ENCODE results near the gene EBF4. TPM values are rescaled to one million over a fixed set of nuclear protein-coding genes. Genes with fewer than 3 reads are reported as not detected.

Gene EBF4
- total and polyA plus RNA-seq, 8 donors: 7.0 to 69.2 (median 12.6) TPM

DNA sequence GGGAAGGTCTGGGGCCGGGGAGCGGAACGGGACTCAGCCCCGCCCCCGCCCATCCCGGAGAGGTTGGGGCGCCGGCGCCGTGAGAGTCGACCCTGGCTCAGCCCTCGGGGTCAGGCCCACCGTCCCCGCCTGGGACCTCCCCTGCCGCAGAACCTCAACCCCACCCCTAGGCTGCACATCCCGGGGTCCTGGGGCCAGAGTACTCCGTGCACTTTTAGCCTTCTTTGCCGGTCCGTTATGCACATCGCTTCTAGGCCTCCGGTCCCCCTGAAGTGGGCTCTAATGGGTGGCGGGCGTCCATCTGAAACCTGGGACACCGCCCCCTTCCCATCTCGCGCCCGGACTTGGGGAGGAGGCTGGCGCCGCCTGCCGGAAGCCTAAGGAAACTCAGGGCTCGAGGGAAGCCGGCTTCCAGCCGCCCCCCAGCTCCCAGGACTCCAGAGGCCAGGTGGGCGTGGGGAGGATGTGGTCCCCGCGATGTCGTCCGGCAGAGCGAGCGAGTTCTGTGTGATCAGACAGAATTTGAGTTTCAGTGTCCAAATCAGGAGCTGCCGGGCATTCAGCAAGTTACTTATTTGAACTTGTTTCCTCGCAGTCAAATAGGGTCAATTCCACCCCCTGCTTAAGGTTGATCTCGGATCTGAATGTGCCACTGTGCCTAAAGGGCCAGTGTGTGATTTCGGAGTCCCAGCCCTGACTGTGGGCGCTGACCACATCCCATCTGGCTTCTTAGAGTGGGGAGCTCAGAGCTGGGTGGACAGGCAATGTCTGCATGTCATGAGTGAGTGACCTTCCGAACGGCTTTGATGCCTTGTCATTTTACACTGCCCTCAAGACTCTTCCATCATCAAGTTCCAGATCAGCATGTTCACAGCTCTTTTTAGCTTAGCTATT lies 60.2 kb downstream of the EBF4 start:
- peak in 1 of 2 donors; percentile 75 for DNase-seq
- Histone ChIP-seq H3K27me3 (peaks cover 0 to 82% (median 11%) of the 10 kb centered on the region in 3 donors), H3K36me3 (no peaks in the 10 kb centered on the region), H3K9me3 (no peaks in the 10 kb centered on the region), H3K4me1 (peaks cover 30 to 48% (median 39%) of the 10 kb centered on the region in 4 donors), H3K27ac (peak overlapping the region in 2 of 5 donors; percentile 73 to 74), H3K4me3 (peak overlapping the region; percentile 47 to 65 (median 53))
- no peak for TF ChIP-seq POLR2A (IDR thresholded peaks at IDR 0.05)
- TF ChIP-seq, protein P1, sequence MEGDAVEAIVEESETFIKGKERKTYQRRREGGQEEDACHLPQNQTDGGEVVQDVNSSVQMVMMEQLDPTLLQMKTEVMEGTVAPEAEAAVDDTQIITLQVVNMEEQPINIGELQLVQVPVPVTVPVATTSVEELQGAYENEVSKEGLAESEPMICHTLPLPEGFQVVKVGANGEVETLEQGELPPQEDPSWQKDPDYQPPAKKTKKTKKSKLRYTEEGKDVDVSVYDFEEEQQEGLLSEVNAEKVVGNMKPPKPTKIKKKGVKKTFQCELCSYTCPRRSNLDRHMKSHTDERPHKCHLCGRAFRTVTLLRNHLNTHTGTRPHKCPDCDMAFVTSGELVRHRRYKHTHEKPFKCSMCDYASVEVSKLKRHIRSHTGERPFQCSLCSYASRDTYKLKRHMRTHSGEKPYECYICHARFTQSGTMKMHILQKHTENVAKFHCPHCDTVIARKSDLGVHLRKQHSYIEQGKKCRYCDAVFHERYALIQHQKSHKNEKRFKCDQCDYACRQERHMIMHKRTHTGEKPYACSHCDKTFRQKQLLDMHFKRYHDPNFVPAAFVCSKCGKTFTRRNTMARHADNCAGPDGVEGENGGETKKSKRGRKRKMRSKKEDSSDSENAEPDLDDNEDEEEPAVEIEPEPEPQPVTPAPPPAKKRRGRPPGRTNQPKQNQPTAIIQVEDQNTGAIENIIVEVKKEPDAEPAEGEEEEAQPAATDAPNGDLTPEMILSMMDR (IDR thresholded peaks at IDR 0.05): peak in 5 of 7 experiments; percentile 28 to 55 (median 42)
- WGBS, 5 donors: 9 to 14% (median 11%) methylated on average over 19 to 47 of the region's 47 CpGs
- intact Hi-C loops (cut with DNase I; ENCODE audit: low total_unique reads): loop anchor here (5.0 kb wide), 1 partner anchor 99 kb away; no protein-coding TSS in a partner anchor

DNA sequence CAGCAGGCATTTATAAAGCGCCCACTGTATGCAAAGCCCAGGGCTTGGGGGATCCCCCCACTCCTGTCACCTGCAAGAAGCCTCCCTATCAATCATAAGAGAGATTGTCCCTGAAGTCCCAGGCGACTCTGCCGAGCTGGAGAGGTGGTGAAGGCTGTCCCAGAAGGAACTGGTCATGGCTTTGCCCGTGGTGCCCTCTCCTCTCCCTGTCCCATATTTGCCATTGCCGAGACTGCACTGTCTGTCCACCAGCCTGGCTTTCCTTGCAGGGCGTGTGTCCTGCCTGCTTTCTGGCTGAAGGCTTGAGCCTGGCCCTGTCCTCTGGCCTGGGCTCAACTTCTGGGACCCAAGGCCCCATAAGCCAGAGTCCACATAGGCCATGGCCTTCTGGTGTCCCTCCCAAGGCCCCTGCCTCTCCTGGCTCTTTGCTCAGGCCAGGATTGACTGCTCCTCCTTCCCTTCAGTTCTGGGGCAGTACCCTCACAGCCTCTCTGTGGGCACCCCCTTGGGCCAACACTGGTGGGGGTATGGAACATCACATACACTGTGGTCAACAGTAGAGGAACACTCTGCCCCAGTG lies 61.0 kb downstream of the EBF4 start:
- Histone ChIP-seq H3K36me3 (no peaks in the 10 kb centered on the region), H3K27me3 (peaks cover 0 to 88% (median 11%) of the 10 kb centered on the region in 3 donors), H3K4me1 (peaks cover 30 to 47% (median 39%) of the 10 kb centered on the region in 4 donors), H3K27ac (no peak overlapping the region), H3K9me3 (no peaks in the 10 kb centered on the region), H3K4me3 (no peak overlapping the region)
- TF ChIP-seq EP300 (IDR thresholded peaks at IDR 0.05) (no peak), POLR2A (IDR thresholded peaks at IDR 0.05) (no peak)
- TF ChIP-seq, protein P1 (IDR thresholded peaks at IDR 0.05): no peak
- intact Hi-C loops (cut with DNase I; ENCODE audit: low total_unique reads): loop anchor here (5.0 kb wide), 1 partner anchor 99 kb away; no protein-coding TSS in a partner anchor
- 84 to 93% (median 87%) methylated on average over 6 of the region's 6 CpGs for WGBS, 5 donors
- no peak for DNase-seq

DNA sequence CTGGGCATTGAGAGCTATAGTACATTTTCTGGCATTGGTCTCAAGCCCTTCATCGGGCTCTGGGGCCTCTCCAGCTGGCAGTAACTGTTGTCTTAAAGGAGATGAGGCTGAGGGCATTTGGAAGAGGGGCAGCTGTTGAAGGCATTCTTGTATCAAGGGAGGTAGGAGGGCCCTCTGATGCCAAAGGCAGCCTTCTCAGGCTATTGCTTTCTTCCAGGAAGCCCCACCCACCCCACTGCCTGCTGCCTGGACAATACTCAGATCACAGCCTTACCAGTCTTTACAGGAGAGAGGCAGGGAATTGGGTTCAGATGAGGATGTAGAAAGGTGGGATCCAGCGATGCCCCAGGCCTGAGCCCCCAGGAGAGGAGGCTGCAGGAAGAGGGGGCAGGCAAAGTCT lies 61.8 kb downstream of the EBF4 start:
- 59 to 85% (median 80%) methylated on average over 2 of the region's 2 CpGs for WGBS, 5 donors

DNA sequence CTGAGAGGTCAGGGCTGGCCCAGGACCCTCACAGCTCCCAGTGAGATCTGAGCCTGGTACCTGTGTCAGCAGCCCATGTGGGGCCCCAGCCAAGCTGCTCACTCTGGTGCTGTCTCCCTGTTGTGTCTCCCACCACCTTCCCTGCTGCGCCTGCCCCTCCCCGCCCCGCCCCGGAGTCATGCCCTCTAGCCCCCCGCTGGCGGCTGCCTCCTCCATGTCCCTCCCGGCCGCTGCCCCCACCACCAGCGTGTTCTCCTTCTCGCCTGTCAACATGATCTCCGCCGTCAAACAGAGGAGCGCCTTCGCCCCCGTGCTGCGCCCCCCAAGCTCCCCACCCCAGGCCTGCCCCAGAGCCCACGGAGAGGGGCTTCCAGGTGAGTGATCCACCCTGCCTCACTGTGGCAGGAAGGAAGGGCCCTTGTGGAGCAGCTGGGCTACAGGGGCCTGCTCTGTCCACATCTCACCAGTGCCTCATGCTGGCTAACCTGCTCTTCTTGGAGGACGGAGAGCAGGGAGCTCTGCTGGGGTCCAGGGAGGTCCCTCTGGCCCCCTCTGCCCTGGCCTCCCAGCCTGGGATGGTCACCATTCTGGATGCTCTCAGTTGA lies 63.0 kb downstream of the EBF4 start:
- DNase-seq: no peak
- intact Hi-C loops (cut with DNase I; ENCODE audit: low total_unique reads): no loop called here
- Histone ChIP-seq H3K36me3 (no peaks in the 10 kb centered on the region), H3K9me3 (no peaks in the 10 kb centered on the region), H3K4me1 (peaks cover 25 to 31% (median 28%) of the 10 kb centered on the region in 4 donors), H3K27me3 (peaks cover 0 to 91% (median 11%) of the 10 kb centered on the region in 3 donors), H3K4me3 (no peak overlapping the region), H3K27ac (no peak overlapping the region)
- TF ChIP-seq POLR2A (IDR thresholded peaks at IDR 0.05): no peak
- TF ChIP-seq POLR2AphosphoS5 (IDR thresholded peaks at IDR 0.05): no peak
- TF ChIP-seq, protein P1 (IDR thresholded peaks at IDR 0.05): no peak
- TF ChIP-seq EP300 (IDR thresholded peaks at IDR 0.05): no peak
- 38 to 66% (median 60%) methylated on average over 16 to 18 of the region's 18 CpGs for WGBS, 5 donors

More for the DNA sequence above, 61.8 kb downstream of the EBF4 start:
- no peaks in the 10 kb centered on the region for H3K36me3 ChIP-seq
- TF ChIP-seq, protein P1 (IDR thresholded peaks at IDR 0.05): no peak
- TF ChIP-seq POLR2AphosphoS5 (IDR thresholded peaks at IDR 0.05): no peak
- no peak for TF ChIP-seq POLR2A (IDR thresholded peaks at IDR 0.05)
- TF ChIP-seq EP300 (IDR thresholded peaks at IDR 0.05): no peak
- intact Hi-C loops (cut with DNase I; ENCODE audit: low total_unique reads): loop anchor here (5.0 kb wide), 1 partner anchor 98 kb away; no protein-coding TSS in a partner anchor
- peaks cover 30 to 40% (median 39%) of the 10 kb centered on the region in 4 donors for H3K4me1 ChIP-seq
- no peak overlapping the region for H3K4me3 ChIP-seq
- no peaks in the 10 kb centered on the region for H3K9me3 ChIP-seq
- DNase-seq: no peak
- H3K27ac ChIP-seq: no peak overlapping the region
- peaks cover 0 to 91% (median 11%) of the 10 kb centered on the region in 3 donors for H3K27me3 ChIP-seq
